ENCODE data around the gene ZNF613. TPM values are rescaled to one million over a fixed set of nuclear protein-coding genes. Genes with fewer than 3 reads are reported as not detected.

The ZNF613 gene
- total RNA-seq (1 to 10 TPM; 2.6 to 2.8 TPM), polyA plus RNA-seq (1 to 10 TPM; 1.1 to 1.3 TPM)

GRCh38 chr19:51926784-51927741 lies at the start of gene ZNF613:
TSS of gene ZNF613 (plus strand) at chr19:51927472. CDS start at chr19:51936221, 8,749 bp downstream.
- Histone ChIP-seq H3K27ac (ENCODE audit: low read depth in 1 of 2, low read length in 2 of 2) (peak within 1 kb of the TSS; percentile 90 to 97), H3K4me1 (ENCODE audit: control insufficient read depth in 4 of 4, insufficient read depth in 4 of 4, low read length in 3 of 4) (peaks cover 3 to 10% (median 5%) of the 10 kb centered on the region in 4 donors), H3K27me3 (ENCODE audit: control insufficient read depth in 4 of 4, insufficient read depth in 4 of 4, low read length in 3 of 4) (no peaks in the 10 kb centered on the region), H3K36me3 (ENCODE audit: control insufficient read depth in 4 of 4, insufficient read depth in 3 of 4, low read depth in 1 of 4, low read length in 3 of 4) (peaks cover 0 to 23% (median 21%) of the 10 kb centered on the region in 4 donors), H3K4me3 (ENCODE audit: low read depth in 1 of 3, low read length in 3 of 3) (peak within 1 kb of the TSS; percentile 68 to 95 (median 78)), H3K9ac (ENCODE audit: low read depth in 1 of 2, low read length in 2 of 2) (peak within 1 kb of the TSS; percentile 69 to 76), H3K9me3 (ENCODE audit: control insufficient read depth in 4 of 4, low read length in 3 of 4) (peaks cover 12 to 26% (median 25%) of the 10 kb centered on the region in 4 donors)
- TF ChIP-seq NR2F2 (IDR thresholded peaks at IDR 0.05) (peak; percentile 35), EGR1 (IDR thresholded peaks at IDR 0.05; ENCODE audit: low read depth in 2 of 2) (no peak), SP1 (IDR thresholded peaks at IDR 0.05) (peak; percentile 54), FOXA2 (IDR thresholded peaks at IDR 0.05) (no peak), JUND (IDR thresholded peaks at IDR 0.05) (peak; percentile 24 to 78), YY1 (IDR thresholded peaks at IDR 0.05) (peak; percentile 100), GABPA (IDR thresholded peaks at IDR 0.05 in 1 of 2, conservative IDR thresholded peaks at IDR 0.05 in 1 of 2) (peak; percentile 62 to 82), MAX (IDR thresholded peaks at IDR 0.05) (peak; percentile 77), RXRA (IDR thresholded peaks at IDR 0.05) (peak; percentile 36 to 56), REST (IDR thresholded peaks at IDR 0.05) (peak; percentile 46), HNF4G (IDR thresholded peaks at IDR 0.05) (no peak), FOXA1 (IDR thresholded peaks at IDR 0.05) (no peak), ATF3 (IDR thresholded peaks at IDR 0.05) (peak; percentile 59), ZBTB33 (IDR thresholded peaks at IDR 0.05) (peak; percentile 97), RAD21 (IDR thresholded peaks at IDR 0.05) (no peak), TAF1 (conservative IDR thresholded peaks at IDR 0.05) (peak; percentile 49), HNF4A (conservative IDR thresholded peaks at IDR 0.05) (peak; percentile 23 to 29), CTCF (IDR thresholded peaks at IDR 0.05; ENCODE audit: low read depth, low read length, missing input control) (peak; percentile 9)
- WGBS, result under 1% methylated on average over 52 of the region's 52 CpGs
- peak; percentile 81 for DNase-seq (ENCODE audit: low spot score)

Data from liver (tissue), 9 donors.